Measurements from ENCODE around the gene CPLX1. TPM values are rescaled to one million over a fixed set of nuclear protein-coding genes. Genes with fewer than 3 reads are reported as not detected.

CPLX1 gene
- 3.5 TPM for total RNA-seq

DNA sequence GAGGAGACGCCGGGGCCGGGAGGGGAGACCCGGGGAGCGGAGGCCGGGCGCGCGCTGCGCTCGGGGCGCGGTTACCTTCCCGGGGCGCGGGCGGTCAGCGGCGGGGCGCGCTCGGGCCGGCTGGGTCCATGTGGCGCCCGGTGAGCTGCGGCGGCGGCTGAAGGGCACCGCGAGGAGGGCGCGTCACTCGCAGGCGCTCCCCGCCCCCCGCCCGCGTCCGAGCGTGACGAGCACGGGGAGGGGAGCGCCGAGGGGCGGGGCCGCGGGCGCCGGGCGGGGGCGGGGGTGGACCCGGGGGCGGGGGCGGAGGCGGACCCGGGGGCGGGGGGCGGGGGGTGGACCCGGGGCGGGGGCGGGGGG lies at the start of gene CPLX1:
CPLX1 (minus strand) TSS at position 159 of the 360 bp plus-strand sequence. CDS start 1,607 bp downstream, outside the sequence.

Other genes with a start within 250 kb of the CPLX1 start
- gene TMEM271, start 249.8 kb downstream of the CPLX1 start, total RNA-seq: 13.1 TPM
- 9.2 TPM for gene PDE6B, start 200.6 kb downstream of the CPLX1 start, total RNA-seq
- 128 TPM for gene ATP5ME, start 151.9 kb downstream of the CPLX1 start, total RNA-seq
- gene MYL5, start 151.6 kb downstream of the CPLX1 start, total RNA-seq: 11.8 TPM
- gene SLC49A3, start 137.0 kb downstream of the CPLX1 start, total RNA-seq: 0.92 TPM
- gene PCGF3, start 120.3 kb downstream of the CPLX1 start, total RNA-seq: 66.9 TPM
- gene GAK, start 106.2 kb upstream of the CPLX1 start, total RNA-seq: 46.8 TPM
- gene TMEM175, start 106.3 kb upstream of the CPLX1 start, total RNA-seq: 26.1 TPM
- gene DGKQ, start 147.4 kb upstream of the CPLX1 start, total RNA-seq: 10.4 TPM
- 7.8 TPM for gene IDUA, start 160.9 kb upstream of the CPLX1 start, total RNA-seq
- 1.8 TPM for gene SLC26A1, start 167.3 kb upstream of the CPLX1 start, total RNA-seq
- 5.5 TPM for gene FGFRL1, start 185.5 kb upstream of the CPLX1 start, total RNA-seq

Measured in diencephalon (tissue), 1 donor.